Liver (tissue), 9 donors: ENCODE results near the gene SLC25A1. TPM values are rescaled to one million over a fixed set of nuclear protein-coding genes. Genes with fewer than 3 reads are reported as not detected.

Experiments
- DNase-seq: peaks from one replicate; pipeline ENCODE4 v3.0.0-alpha.2; 2017; ENCODE audit warnings: low spot score
- H3K27ac ChIP-seq, 2 donors: one replicate each; pipeline ENCODE4 v1.7.0; 2013; ENCODE audit warnings: inconsistent platforms in 2 of 2, low read length in 2 of 2, control low read depth in 1 of 2, low read depth in 1 of 2, mild to moderate bottlenecking in 1 of 2
- H3K27me3 ChIP-seq, 4 donors: one replicate each; pipeline versions ENCODE4 v1.6.1 to v1.7.0; 2013; ENCODE audit warnings: low read length in 3 of 4, inconsistent platforms in 1 of 4, mild to moderate bottlenecking in 1 of 4, moderate library complexity in 1 of 4; ENCODE audit not compliant: control insufficient read depth in 4 of 4, insufficient read depth in 4 of 4
- H3K36me3 ChIP-seq, 4 donors: one replicate each; pipeline versions ENCODE4 v1.6.1 to v1.7.0; 2013; ENCODE audit warnings: low read length in 3 of 4, mild to moderate bottlenecking in 3 of 4, low read depth in 1 of 4, moderate library complexity in 1 of 4; ENCODE audit not compliant: control insufficient read depth in 4 of 4, insufficient read depth in 3 of 4
- H3K4me1 ChIP-seq, 4 donors: one replicate each; pipeline versions ENCODE4 v1.6.1 to v1.7.0; 2013; ENCODE audit warnings: low read length in 3 of 4, mild to moderate bottlenecking in 3 of 4, moderate library complexity in 1 of 4; ENCODE audit not compliant: control insufficient read depth in 4 of 4, insufficient read depth in 4 of 4
- H3K4me3 ChIP-seq, 3 donors: one replicate each; pipeline versions ENCODE4 v1.6.1 to v1.7.0; 2013; ENCODE audit warnings: low read length in 3 of 3, control low read depth in 1 of 3, low read depth in 1 of 3, mild to moderate bottlenecking in 1 of 3
- H3K9ac ChIP-seq, 2 donors: one replicate each; pipeline ENCODE4 v1.7.0; 2013; ENCODE audit warnings: low read length in 2 of 2, mild to moderate bottlenecking in 2 of 2, moderate library complexity in 2 of 2, control low read depth in 1 of 2, low read depth in 1 of 2
- H3K9me3 ChIP-seq, 4 donors: one replicate each; pipeline versions ENCODE4 v1.6.1 to v1.7.0; 2013; ENCODE audit warnings: low read length in 3 of 4; ENCODE audit not compliant: control insufficient read depth in 4 of 4
- EGR1 ChIP-seq, 2 donors: IDR thresholded peaks; 2 replicates each; pipeline ENCODE4 v1.6.1; 2016 to 2018; ENCODE audit warnings: antibody characterized with exemption in 2 of 2, low read depth in 2 of 2
- FOXA1 ChIP-seq: IDR thresholded peaks from 2 replicates; pipeline ENCODE4 v1.6.1; 2016; ENCODE audit warnings: antibody characterized with exemption
- FOXA2 ChIP-seq: IDR thresholded peaks from 2 replicates; pipeline ENCODE4 v1.6.1; 2016; ENCODE audit warnings: antibody characterized with exemption
- GABPA ChIP-seq, 2 donors: IDR thresholded peaks in 1 of 2; conservative IDR thresholded peaks in 1 of 2; 2 replicates each; pipeline ENCODE4 v1.6.1; 2016; ENCODE audit warnings: antibody characterized with exemption in 2 of 2, mild to moderate bottlenecking in 1 of 2, moderate library complexity in 1 of 2
- HNF4A ChIP-seq, 2 donors: conservative IDR thresholded peaks; 2 replicates each; pipeline ENCODE4 v1.6.1; 2016; ENCODE audit warnings: antibody characterized with exemption in 2 of 2, mild to moderate bottlenecking in 2 of 2
- HNF4G ChIP-seq: IDR thresholded peaks from 2 replicates; pipeline ENCODE4 v1.6.1; 2016; ENCODE audit warnings: antibody characterized with exemption
- JUND ChIP-seq, 2 donors: IDR thresholded peaks; 2 replicates each; pipeline ENCODE4 v1.6.1; 2016; ENCODE audit warnings: antibody characterized with exemption in 2 of 2
- MAX ChIP-seq: IDR thresholded peaks from 2 replicates; pipeline ENCODE4 v1.6.1; 2016; ENCODE audit warnings: antibody characterized with exemption
- NR2F2 ChIP-seq: IDR thresholded peaks from 2 replicates; pipeline ENCODE4 v1.6.1; 2016; ENCODE audit warnings: antibody characterized with exemption
- RAD21 ChIP-seq, 2 donors: IDR thresholded peaks; 2 replicates each; pipeline ENCODE4 v1.6.1; 2016; ENCODE audit warnings: antibody characterized with exemption in 2 of 2, mild to moderate bottlenecking in 2 of 2
- REST ChIP-seq: IDR thresholded peaks from 2 replicates; pipeline ENCODE4 v1.6.1; 2016; ENCODE audit warnings: antibody characterized with exemption, mild to moderate bottlenecking
- RXRA ChIP-seq, 2 donors: IDR thresholded peaks; 2 replicates each; pipeline ENCODE4 v1.6.1; 2017 to 2018; ENCODE audit warnings: antibody characterized with exemption in 2 of 2, mild to moderate bottlenecking in 1 of 2
- SP1 ChIP-seq: IDR thresholded peaks from 2 replicates; pipeline ENCODE4 v1.6.1; 2018; ENCODE audit warnings: antibody characterized with exemption, mild to moderate bottlenecking
- YY1 ChIP-seq: IDR thresholded peaks from 2 replicates; pipeline ENCODE4 v1.6.1; 2016; ENCODE audit warnings: antibody characterized with exemption, mild to moderate bottlenecking
- WGBS: extraction: QIAGEN DNeasy Blood & Tissue Kit; methylation state at CpG from one replicate; pipeline ENCODE4 v1.1.7; 2013; 5-methylcytosine and 5-hydroxymethylcytosine counted together
- polyA plus RNA-seq, 2 donors: library from polyadenylated mRNA; stranded (reverse) in 1 of 2; unstranded in 1 of 2; fragments of 200-250 nt in 1 of 2; fragments of >200 nt in 1 of 2; fragmentation: Nextera tagmentation in 1 of 2; extraction: Ambion mirVana in 1 of 2; gene quantifications; one replicate each; pipeline versions ENCODE4 v1.2.1 to v1.2.3, GENCODE V29; 2013 to 2015
- total RNA-seq, 2 donors: library from RNA; depleted of rRNA; stranded (reverse); fragments of >200 nt; gene quantifications; one replicate each; pipeline ENCODE4 v1.2.3, GENCODE V29; 2014
- TF ChIP-seq, protein P1 (sequence below): IDR thresholded peaks from 2 replicates; pipeline ENCODE4 v1.6.1; 2016; ENCODE audit warnings: antibody characterized with exemption
- TF ChIP-seq, protein P2 (sequence below): fragments of 150-350 bp; IDR thresholded peaks from 2 replicates; pipeline ENCODE4 v1.5.1; 2017; ENCODE audit warnings: improper control_type of control experiment, low read depth, low read length; ENCODE audit not compliant: missing input control
- donor health status: healthy.
- donor health status: healthy.
- donor health status: healthy.
- donor health status: healthy.
- donor health status: healthy.

Gene SLC25A1
- total and polyA plus RNA-seq, 4 donors, result 59.5 to 78.3 (median 73.9) TPM

- no peak for DNase-seq
- peaks cover 0 to 7% (median under 1%) of the 10 kb centered on the region in 4 donors for H3K27me3 ChIP-seq
- H3K9me3 ChIP-seq, result no peaks in the 10 kb centered on the region
- H3K4me1 ChIP-seq, result peaks cover 27 to 80% (median 63%) of the 10 kb centered on the region in 4 donors
- H3K4me3 ChIP-seq, result peak overlapping the region in 1 of 3 donors; percentile 89
- TF ChIP-seq FOXA2 (no peak), HNF4A (conservative IDR thresholded peaks at IDR 0.05) (no peak), RXRA (IDR thresholded peaks at IDR 0.05) (no peak), RAD21 (IDR thresholded peaks at IDR 0.05) (no peak), MAX (no peak), SP1 (no peak), FOXA1 (no peak), HNF4G (no peak), JUND (IDR thresholded peaks at IDR 0.05) (no peak), NR2F2 (no peak)
- TF ChIP-seq, protein P1, sequence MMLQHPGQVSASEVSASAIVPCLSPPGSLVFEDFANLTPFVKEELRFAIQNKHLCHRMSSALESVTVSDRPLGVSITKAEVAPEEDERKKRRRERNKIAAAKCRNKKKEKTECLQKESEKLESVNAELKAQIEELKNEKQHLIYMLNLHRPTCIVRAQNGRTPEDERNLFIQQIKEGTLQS, result no peak
- TF ChIP-seq, protein P2, sequence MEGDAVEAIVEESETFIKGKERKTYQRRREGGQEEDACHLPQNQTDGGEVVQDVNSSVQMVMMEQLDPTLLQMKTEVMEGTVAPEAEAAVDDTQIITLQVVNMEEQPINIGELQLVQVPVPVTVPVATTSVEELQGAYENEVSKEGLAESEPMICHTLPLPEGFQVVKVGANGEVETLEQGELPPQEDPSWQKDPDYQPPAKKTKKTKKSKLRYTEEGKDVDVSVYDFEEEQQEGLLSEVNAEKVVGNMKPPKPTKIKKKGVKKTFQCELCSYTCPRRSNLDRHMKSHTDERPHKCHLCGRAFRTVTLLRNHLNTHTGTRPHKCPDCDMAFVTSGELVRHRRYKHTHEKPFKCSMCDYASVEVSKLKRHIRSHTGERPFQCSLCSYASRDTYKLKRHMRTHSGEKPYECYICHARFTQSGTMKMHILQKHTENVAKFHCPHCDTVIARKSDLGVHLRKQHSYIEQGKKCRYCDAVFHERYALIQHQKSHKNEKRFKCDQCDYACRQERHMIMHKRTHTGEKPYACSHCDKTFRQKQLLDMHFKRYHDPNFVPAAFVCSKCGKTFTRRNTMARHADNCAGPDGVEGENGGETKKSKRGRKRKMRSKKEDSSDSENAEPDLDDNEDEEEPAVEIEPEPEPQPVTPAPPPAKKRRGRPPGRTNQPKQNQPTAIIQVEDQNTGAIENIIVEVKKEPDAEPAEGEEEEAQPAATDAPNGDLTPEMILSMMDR, result no peak
- no peaks in the 10 kb centered on the region for H3K36me3 ChIP-seq
- peak overlapping the region; percentile 31 to 78 for H3K27ac ChIP-seq
- no peak overlapping the region for H3K9ac ChIP-seq
- 63% methylated on average over 19 of the region's 19 CpGs for WGBS
Measured at GRCh38 chr22:19173047-19174035, 5.2 kb downstream of the SLC25A1 start.

GRCh38 chr22:19172213-19173046 lies 6.1 kb downstream of the SLC25A1 start:
- 42% methylated on average over 13 of the region's 13 CpGs for WGBS
- no peak for DNase-seq
- Histone ChIP-seq H3K9ac (peak overlapping the region; percentile 68 to 98), H3K27me3 (peaks cover 0 to 7% (median 3%) of the 10 kb centered on the region in 4 donors), H3K36me3 (no peaks in the 10 kb centered on the region), H3K27ac (peak overlapping the region; percentile 85 to 86), H3K4me1 (peaks cover 27 to 75% (median 61%) of the 10 kb centered on the region in 4 donors), H3K4me3 (peak overlapping the region; percentile 84 to 89 (median 87)), H3K9me3 (no peaks in the 10 kb centered on the region)
- TF ChIP-seq FOXA2 (no peak), RXRA (IDR thresholded peaks at IDR 0.05) (no peak), MAX (no peak), GABPA (IDR thresholded peaks at IDR 0.05 in 1 of 2, conservative IDR thresholded peaks at IDR 0.05 in 1 of 2) (no peak), JUND (IDR thresholded peaks at IDR 0.05) (no peak), YY1 (no peak), EGR1 (IDR thresholded peaks at IDR 0.05; ENCODE audit: low read depth in 2 of 2) (no peak), RAD21 (IDR thresholded peaks at IDR 0.05) (no peak), FOXA1 (no peak), HNF4A (conservative IDR thresholded peaks at IDR 0.05) (no peak), REST (no peak)
- TF ChIP-seq, protein P2, result no peak
- TF ChIP-seq, protein P1, result no peak
